NCI-H345 (cell line): ENCODE results near the gene UBE2E2.

ENCODE experiments used
- DNase-seq: peaks from one replicate; lab custom pipeline; 2025; lab: John Stamatoyannopoulos, UW

Gene UBE2E2

DNA sequence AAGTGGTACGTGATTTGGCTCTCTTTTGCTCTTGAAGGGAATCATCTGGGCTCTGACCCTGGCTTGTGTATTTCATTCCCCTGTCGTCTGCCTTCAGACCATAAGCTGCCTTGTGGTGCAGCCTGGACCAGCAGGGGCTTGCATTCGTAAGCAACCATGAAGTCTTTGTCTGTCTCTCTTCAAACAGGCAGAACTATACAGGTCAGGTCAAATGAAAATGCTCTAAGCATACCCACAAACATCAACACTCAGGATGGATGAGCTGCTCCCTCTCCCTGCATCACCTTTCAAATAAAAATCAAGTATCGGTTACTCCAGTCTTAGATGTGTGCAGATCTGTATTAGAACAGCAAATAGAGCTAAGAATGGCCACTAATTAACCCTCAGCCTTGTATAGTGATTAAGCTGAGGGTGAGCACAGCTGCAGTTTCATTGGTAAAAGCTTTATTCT, 334.0 kb downstream of the UBE2E2 start:
- no peak for DNase-seq

GRCh38 chr3:23539185-23539584, 336.1 kb downstream of the UBE2E2 start:
- DNase-seq: no peak

GRCh38 chr3:23540600-23540999, 337.5 kb downstream of the UBE2E2 start:
- no peak for DNase-seq

- no peak for DNase-seq
Observed at GRCh38 chr3:23542079-23542478, 339.0 kb downstream of the UBE2E2 start.

DNA sequence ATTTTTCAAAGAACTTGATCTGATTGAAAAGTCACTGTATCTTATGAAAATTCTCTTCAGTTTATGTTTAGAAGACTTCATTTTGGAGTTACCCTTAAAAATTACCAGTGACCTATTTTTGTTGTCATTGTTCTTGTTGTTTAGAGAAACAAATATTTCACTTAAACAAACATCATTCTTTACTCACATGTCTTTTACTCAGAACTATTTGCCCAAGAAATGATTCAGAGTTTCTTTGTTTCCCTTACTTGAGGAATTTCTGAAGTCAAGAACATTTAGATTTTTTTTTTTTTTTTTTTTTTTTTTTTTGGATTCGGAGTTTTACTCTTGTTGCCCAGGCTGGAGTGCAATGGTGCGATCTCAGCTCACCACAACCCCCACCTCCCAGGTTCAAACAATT, 343.1 kb downstream of the UBE2E2 start:
- no peak for DNase-seq

- no peak for DNase-seq
Observed at GRCh38 chr3:23547905-23548650, 345.0 kb downstream of the UBE2E2 start.

GRCh38 chr3:23548706-23549105, 345.6 kb downstream of the UBE2E2 start:
- DNase-seq: no peak

- DNase-seq: no peak
Observed at GRCh38 chr3:23549148-23549910, 346.2 kb downstream of the UBE2E2 start.

GRCh38 chr3:23550402-23550801, 347.3 kb downstream of the UBE2E2 start:
- no peak for DNase-seq

DNA sequence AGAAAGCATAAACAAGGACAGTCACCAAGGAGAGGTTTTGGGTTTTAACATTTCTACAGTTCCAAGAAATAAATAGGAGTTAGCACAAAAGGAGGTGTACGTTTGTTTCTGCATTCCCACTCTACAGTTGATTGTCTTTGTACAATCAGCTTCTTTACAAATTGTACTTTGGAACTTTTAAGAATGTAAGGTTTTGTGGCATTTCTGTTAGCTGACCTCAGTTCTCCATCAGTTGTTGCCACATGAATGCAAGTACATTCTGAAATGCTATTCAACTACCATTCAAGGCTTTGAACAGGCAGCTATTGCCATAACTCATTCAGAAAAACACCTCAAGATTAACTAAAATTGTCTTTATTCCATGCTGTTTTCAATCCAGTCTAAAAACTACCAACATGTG, 349.4 kb downstream of the UBE2E2 start:
- DNase-seq: no peak

DNA sequence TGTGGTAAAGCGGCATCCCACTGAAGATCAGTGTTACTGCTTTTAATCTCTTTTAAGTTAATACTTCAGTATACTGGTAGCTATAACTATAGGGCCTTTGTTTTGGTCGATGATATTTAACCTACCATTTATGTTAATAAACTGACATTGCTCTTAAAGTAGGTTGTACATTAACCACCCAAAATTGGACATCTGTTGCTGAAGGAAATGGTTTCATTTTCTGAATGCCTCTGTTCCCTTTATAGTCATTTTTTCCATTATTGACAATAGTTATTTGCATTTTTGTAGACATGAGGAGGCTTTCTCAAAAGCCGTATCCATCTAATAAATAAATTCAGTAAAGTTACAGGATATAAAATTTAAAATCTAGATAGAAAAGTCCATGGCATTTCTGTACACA, 350.2 kb downstream of the UBE2E2 start:
- no peak for DNase-seq

GRCh38 chr3:23565041-23565775, 362.1 kb downstream of the UBE2E2 start:
- DNase-seq: no peak

DNA sequence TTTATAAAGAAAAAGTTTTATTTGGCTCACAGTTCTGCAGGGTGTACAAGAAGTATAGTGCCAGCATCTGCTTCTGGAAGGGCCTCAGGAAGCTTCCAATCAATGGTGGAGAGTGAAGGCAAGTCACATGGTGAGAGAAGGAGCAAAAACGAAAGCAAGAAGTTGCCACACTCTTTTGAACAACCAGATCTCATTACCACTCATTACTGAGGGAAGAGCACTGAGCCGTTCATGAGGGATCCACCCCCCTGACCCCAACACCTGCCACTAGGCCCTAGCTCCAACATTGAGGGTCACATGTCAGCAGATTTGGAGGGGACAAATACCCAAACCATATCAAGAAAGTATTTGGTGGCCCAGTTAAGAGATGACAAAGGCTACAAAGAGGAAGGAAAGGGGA, 363.4 kb downstream of the UBE2E2 start:
- DNase-seq: no peak

DNA sequence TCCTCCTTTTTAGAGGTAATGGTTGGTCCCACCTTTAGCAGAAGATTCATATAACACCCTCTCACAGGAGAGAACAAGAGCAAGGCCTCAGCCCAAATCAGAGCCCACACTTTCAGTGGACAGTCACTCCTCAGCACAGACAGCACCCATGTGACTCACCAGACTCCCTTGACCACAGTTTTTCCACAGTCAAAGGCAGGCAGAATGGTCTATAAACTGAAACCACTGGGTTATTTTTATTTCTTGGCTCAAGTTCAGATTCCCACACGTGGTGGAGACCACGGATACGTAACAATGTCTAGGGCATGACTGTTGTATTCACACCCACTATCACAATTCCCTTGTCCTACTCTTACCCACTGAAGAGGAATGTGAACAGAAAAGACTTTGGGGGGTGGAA, 364.8 kb downstream of the UBE2E2 start:
- no peak for DNase-seq

GRCh38 chr3:23573827-23574226, 370.7 kb downstream of the UBE2E2 start:
- no peak for DNase-seq

DNA sequence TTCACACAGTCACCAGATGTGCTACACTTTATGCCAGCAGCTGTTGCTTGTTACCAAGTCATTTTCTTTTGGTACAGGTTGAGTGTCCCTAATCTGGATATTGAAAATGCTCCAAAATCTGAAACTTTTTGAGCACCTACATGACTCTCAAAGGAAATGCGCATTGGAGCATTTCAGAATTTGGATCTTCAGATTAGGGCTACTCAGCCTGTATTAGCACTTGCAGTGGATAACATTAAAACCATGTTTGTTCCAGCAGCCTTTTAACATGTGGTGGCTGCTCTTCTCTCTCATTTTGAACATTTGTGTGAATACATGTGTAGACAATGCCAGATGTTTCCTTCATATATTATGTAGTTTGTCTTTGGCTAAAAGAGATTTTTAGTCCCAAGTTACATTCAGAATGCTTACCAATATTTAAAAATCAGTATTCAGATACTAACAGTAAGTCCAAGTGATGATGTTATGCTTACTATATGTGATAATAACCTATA, 371.7 kb downstream of the UBE2E2 start:
- no peak for DNase-seq

GRCh38 chr3:23575697-23576096, 372.6 kb downstream of the UBE2E2 start:
- no peak for DNase-seq

DNA sequence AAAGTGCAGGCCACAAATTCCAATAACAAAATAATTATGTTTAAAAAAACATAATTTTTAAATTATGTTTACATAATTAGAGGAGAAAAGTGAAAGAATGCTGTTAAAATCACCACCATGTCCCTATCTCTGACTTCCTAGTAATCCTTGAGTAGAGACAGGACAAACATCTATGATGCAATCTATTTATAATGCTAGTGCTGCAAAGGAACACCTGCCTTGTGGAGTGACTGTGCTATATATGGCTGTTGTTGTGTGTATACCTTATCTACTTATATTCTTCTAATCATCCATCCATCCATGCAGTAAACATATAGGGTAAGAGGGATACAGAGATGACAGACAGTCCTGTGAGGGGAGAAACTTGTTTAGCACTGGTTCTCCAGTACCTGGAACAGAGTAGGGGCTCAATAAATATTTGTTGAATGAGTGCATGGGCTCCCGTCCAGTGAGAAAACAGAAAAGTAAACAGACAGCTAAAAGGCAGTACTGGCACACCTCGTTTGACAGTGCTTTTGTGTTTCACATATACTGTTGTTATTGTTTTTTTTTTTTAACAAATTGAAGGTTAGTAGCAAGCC, 373.3 kb downstream of the UBE2E2 start:
- DNase-seq: peak; percentile 75

- DNase-seq: no peak
Observed at GRCh38 chr3:23580096-23580713, 377.1 kb downstream of the UBE2E2 start.

DNA sequence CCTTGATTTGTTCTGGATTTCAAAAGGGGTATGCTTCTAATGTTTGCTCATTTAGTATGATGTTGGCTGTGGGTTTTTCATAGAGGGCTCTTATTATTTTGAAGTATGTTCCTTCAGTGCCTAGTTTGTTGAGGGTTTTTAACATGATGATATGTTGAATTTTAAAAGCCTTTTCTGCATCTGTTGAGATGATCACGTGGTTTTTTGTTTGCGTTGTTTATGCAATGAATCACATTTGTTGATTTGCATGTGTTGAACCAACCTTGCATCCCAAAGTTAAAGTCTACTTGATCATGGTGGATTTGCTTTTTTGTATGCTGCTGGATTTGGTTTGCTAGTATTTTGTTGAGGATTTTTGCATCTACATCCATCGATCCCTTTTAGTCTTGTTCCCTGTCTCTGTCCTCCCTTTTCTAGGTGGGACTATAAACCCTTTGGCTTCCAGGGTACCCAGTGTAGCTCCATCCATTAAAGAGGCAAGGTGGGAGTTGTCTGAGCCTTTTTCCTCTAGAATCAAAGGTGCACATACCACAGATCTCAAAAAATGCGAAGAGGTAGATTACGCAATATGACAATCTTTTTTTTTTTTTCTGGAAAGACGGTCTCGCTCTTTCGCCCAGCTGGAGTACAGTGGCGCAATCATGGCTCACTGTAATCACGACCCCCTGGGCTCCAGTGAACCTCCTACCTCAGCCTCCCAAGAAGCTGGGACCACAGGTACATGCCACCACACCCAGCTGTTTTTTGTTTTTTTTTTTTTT, 381.0 kb downstream of the UBE2E2 start:
- no peak for DNase-seq

GRCh38 chr3:23587513-23587912, 384.4 kb downstream of the UBE2E2 start:
- DNase-seq: no peak
